Fibroblast of villous mesenchyme (primary cell): ENCODE results near the gene CDC42EP5. TPM values are rescaled to one million over a fixed set of nuclear protein-coding genes. Genes with fewer than 3 reads are reported as not detected.

Experiments
- DNase-seq: peaks from one replicate; pipeline ENCODE4 v3.0.0-alpha.2; 2010; ENCODE audit warnings: low read depth
- H3K4me3 ChIP-seq: 2 replicates; pipeline ENCODE4 v1.5.1; 2011; ENCODE audit warnings: low read depth, mild to moderate bottlenecking, low read length
- CTCF ChIP-seq: IDR thresholded peaks from 2 replicates; pipeline ENCODE4 v1.5.1; 2012; ENCODE audit warnings: low read depth, mild to moderate bottlenecking, low read length; ENCODE audit not compliant: insufficient read depth
- total RNA-seq: library from RNA; depleted of rRNA; stranded (reverse); fragments of >200 nt; gene quantifications from 2 replicates; pipeline ENCODE4 v1.2.3, GENCODE V29; 2012

The CDC42EP5 gene
- total RNA-seq, 1 donor: 12.5 TPM

GRCh38 chr19:54432144-54432738 lies 40.9 kb downstream of the CDC42EP5 start:
- no peak for DNase-seq
- H3K4me3 ChIP-seq: no peak overlapping the region
- no peak for TF ChIP-seq CTCF

- DNase-seq: peak; percentile 12
- no peak for TF ChIP-seq CTCF
- no peak overlapping the region for H3K4me3 ChIP-seq
Observed at GRCh38 chr19:54431255-54431838, 41.7 kb downstream of the CDC42EP5 start.

GRCh38 chr19:54430306-54431254 lies 42.5 kb downstream of the CDC42EP5 start:
- peak overlapping the region; percentile 50 for H3K4me3 ChIP-seq
- TF ChIP-seq CTCF: peak; percentile 8
- peak; percentile 49 for DNase-seq

GRCh38 chr19:54429545-54430227 lies 43.4 kb downstream of the CDC42EP5 start:
- TF ChIP-seq CTCF: no peak
- no peak for DNase-seq
- no peak overlapping the region for H3K4me3 ChIP-seq

- no peak for TF ChIP-seq CTCF
- DNase-seq: no peak
- H3K4me3 ChIP-seq: no peak overlapping the region
Observed at GRCh38 chr19:54429176-54429495, 44.0 kb downstream of the CDC42EP5 start.

GRCh38 chr19:54428323-54429175 lies 44.5 kb downstream of the CDC42EP5 start:
- DNase-seq: no peak
- no peak for TF ChIP-seq CTCF
- H3K4me3 ChIP-seq: no peak overlapping the region
